ENCODE measurements around the gene FBXL17. TPM values are rescaled to one million over a fixed set of nuclear protein-coding genes. Genes with fewer than 3 reads are reported as not detected.

The FBXL17 gene
- total RNA-seq, 4 donors from 2014 or later = 16.1 to 31.8 (median 18.8) TPM

GRCh38 chr5:107840592-107840991 lies 541.3 kb downstream of the FBXL17 start:
- intact Hi-C loops (cut with DNase I; ENCODE audit: low total_unique reads) = no loop called here
- no peak for DNase-seq (ENCODE audit: low spot score in 2 of 2)
- WGBS, 2 donors = 73 to 89% methylated on average over 4 of the region's 4 CpGs
- no peak for TF ChIP-seq POLR2A (IDR thresholded peaks at IDR 0.05)
- no peak overlapping the region for H3K4me3 ChIP-seq (ENCODE audit: low read depth, poor library complexity, severe bottlenecking)

GRCh38 chr5:107840161-107840560 lies 541.7 kb downstream of the FBXL17 start:
- 79 to 85% methylated on average over 3 of the region's 3 CpGs for WGBS, 2 donors
- TF ChIP-seq POLR2A (IDR thresholded peaks at IDR 0.05) (no peak), CTCF (IDR thresholded peaks at IDR 0.05) (no peak)
- no peak overlapping the region for H3K4me3 ChIP-seq (ENCODE audit: low read depth, poor library complexity, severe bottlenecking)
- DNase-seq (ENCODE audit: low spot score in 2 of 2) = no peak
- intact Hi-C loops (cut with DNase I; ENCODE audit: low total_unique reads) = no loop called here

GRCh38 chr5:107835096-107835495 lies 546.8 kb downstream of the FBXL17 start:
- TF ChIP-seq CTCF (IDR thresholded peaks at IDR 0.05) = no peak
- no peak for TF ChIP-seq POLR2A (IDR thresholded peaks at IDR 0.05)
- WGBS, 2 donors = 82 to 86% methylated on average over 8 of the region's 8 CpGs

GRCh38 chr5:107832746-107833145 lies 549.2 kb downstream of the FBXL17 start:
- TF ChIP-seq CTCF (IDR thresholded peaks at IDR 0.05) (no peak), POLR2A (IDR thresholded peaks at IDR 0.05) (no peak)
- no peak for DNase-seq (ENCODE audit: low spot score in 2 of 2)
- H3K4me3 ChIP-seq (ENCODE audit: low read depth, poor library complexity, severe bottlenecking) = no peak overlapping the region
- intact Hi-C loops (cut with DNase I; ENCODE audit: low total_unique reads) = no loop called here
- WGBS, 2 donors = 88 to 90% methylated on average over 3 of the region's 3 CpGs

More at GRCh38 chr5:107835096-107835495, 546.8 kb downstream of the FBXL17 start:
- DNase-seq (ENCODE audit: low spot score in 2 of 2) = no peak
- intact Hi-C loops (cut with DNase I; ENCODE audit: low total_unique reads) = no loop called here
- no peak overlapping the region for H3K4me3 ChIP-seq (ENCODE audit: low read depth, poor library complexity, severe bottlenecking)

- TF ChIP-seq POLR2A (IDR thresholded peaks at IDR 0.05) (no peak), CTCF (IDR thresholded peaks at IDR 0.05) (no peak)
- intact Hi-C loops (cut with DNase I; ENCODE audit: low total_unique reads) = no loop called here
- WGBS, 2 donors = 38 to 42% methylated on average over 13 of the region's 13 CpGs
Observed at GRCh38 chr5:107831612-107832395, 550.1 kb downstream of the FBXL17 start.

DNA sequence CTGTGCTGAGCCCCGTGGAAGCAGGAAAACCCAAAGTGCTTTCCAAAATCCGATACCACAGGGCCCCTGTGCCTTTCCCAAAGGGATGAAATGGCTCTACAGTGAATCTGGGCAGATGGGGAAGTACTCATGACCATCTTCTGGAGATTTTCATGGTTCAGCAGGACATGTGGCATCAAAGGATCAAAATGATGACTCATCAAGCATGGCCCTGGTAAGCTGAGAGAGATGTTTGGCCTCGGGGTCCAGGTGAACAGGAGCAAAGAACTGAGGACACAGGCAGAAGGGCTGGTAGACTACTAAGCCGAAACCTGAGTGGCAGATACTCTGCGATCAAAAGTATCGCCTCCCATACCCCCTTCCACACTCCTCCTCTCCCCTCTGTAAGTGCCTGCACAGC lies 551.1 kb downstream of the FBXL17 start:
- 82 to 86% methylated on average over 6 of the region's 6 CpGs for WGBS, 2 donors
- TF ChIP-seq POLR2A (IDR thresholded peaks at IDR 0.05) (no peak), CTCF (IDR thresholded peaks at IDR 0.05) (no peak)
- DNase-seq (ENCODE audit: low spot score in 2 of 2) = no peak

More at GRCh38 chr5:107831612-107832395, 550.1 kb downstream of the FBXL17 start:
- H3K4me3 ChIP-seq (ENCODE audit: low read depth, poor library complexity, severe bottlenecking) = no peak overlapping the region
- DNase-seq (ENCODE audit: low spot score in 2 of 2) = no peak

More for the DNA sequence above, 551.1 kb downstream of the FBXL17 start:
- no peak overlapping the region for H3K4me3 ChIP-seq (ENCODE audit: low read depth, poor library complexity, severe bottlenecking)
- intact Hi-C loops (cut with DNase I; ENCODE audit: low total_unique reads) = no loop called here
